Gastrocnemius medialis (tissue), 4 donors: ENCODE data around the gene TRUB1.

ENCODE experiments used
- POLR2A ChIP-seq, 2 donors: fragments of 450-650 bp; IDR thresholded peaks; one replicate each; pipeline ENCODE4 v1.6.1; 2017; ENCODE audit warnings: antibody characterized with exemption in 2 of 2, mild to moderate bottlenecking in 2 of 2, moderate library complexity in 2 of 2
- TF ChIP-seq, protein P1 (sequence below), 5 experiments: fragments of 450-650 bp in 3 of 5; fragments of 200-600 bp in 2 of 5; sonication (generic) in 2 of 5; IDR thresholded peaks in 4 of 5; conservative IDR thresholded peaks in 1 of 5; 1 replicate in 4 of 5; 2 replicates in 1 of 5; pipeline ENCODE4 v1.5.1; 2016 to 2019; ENCODE audit warnings: antibody characterized with exemption in 5 of 5, mild to moderate bottlenecking in 3 of 5, moderate library complexity in 3 of 5

DNA sequence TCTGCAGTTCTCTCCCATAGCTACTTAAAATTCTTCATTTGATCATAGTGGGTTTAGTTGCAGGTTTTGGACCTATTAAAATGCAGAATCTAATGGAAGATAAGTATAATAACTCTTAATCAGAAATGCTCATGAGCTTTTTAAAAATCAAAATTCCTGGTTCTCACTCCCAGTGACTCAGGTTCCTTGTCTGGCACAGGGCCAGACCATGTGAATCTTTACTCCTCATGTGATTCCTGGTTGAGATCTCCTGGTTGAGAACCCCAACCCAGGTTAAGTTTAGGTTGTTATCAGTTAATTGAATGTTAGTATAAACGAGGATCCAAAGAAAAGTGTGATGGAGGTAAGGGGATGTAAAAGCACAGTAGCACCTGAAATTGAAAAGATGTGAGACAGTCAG, 17.5 kb upstream of the TRUB1 start:
- TF ChIP-seq, protein P1, sequence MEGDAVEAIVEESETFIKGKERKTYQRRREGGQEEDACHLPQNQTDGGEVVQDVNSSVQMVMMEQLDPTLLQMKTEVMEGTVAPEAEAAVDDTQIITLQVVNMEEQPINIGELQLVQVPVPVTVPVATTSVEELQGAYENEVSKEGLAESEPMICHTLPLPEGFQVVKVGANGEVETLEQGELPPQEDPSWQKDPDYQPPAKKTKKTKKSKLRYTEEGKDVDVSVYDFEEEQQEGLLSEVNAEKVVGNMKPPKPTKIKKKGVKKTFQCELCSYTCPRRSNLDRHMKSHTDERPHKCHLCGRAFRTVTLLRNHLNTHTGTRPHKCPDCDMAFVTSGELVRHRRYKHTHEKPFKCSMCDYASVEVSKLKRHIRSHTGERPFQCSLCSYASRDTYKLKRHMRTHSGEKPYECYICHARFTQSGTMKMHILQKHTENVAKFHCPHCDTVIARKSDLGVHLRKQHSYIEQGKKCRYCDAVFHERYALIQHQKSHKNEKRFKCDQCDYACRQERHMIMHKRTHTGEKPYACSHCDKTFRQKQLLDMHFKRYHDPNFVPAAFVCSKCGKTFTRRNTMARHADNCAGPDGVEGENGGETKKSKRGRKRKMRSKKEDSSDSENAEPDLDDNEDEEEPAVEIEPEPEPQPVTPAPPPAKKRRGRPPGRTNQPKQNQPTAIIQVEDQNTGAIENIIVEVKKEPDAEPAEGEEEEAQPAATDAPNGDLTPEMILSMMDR (IDR thresholded peaks at IDR 0.05 in 4 of 5, conservative IDR thresholded peaks at IDR 0.05 in 1 of 5) = no peak
- TF ChIP-seq POLR2A (IDR thresholded peaks at IDR 0.05) = no peak
